Measurements from ENCODE around the gene PARD3.

PARD3 gene

GRCh38 chr10:34219753-34220548 lies 595.1 kb downstream of the PARD3 start:
- H3K36me3 ChIP-seq (ENCODE audit: control insufficient read depth, insufficient read depth, low read length) = no peaks in the 10 kb centered on the region
- no peak overlapping the region for H3K4me3 ChIP-seq (replicated peaks; ENCODE audit: low read depth, low read length)
- DNase-seq (ENCODE audit: extremely low read depth, insufficient read length) = no peak
- no peak for TF ChIP-seq CTCF (IDR thresholded peaks at IDR 0.05; ENCODE audit: insufficient read depth, low read length, poor library complexity, severe bottlenecking)
- H3K27me3 ChIP-seq (replicated peaks; ENCODE audit: control insufficient read depth, insufficient read depth, low read length) = no peaks in the 10 kb centered on the region

- no peaks in the 10 kb centered on the region for H3K27me3 ChIP-seq (replicated peaks; ENCODE audit: control insufficient read depth, insufficient read depth, low read length)
- H3K4me3 ChIP-seq (replicated peaks; ENCODE audit: low read depth, low read length) = no peak overlapping the region
- TF ChIP-seq CTCF (IDR thresholded peaks at IDR 0.05; ENCODE audit: insufficient read depth, low read length, poor library complexity, severe bottlenecking) = no peak
- DNase-seq (ENCODE audit: extremely low read depth, insufficient read length) = no peak
- H3K36me3 ChIP-seq (ENCODE audit: control insufficient read depth, insufficient read depth, low read length) = no peaks in the 10 kb centered on the region
Observed at GRCh38 chr10:34217524-34217923, 597.6 kb downstream of the PARD3 start.

GRCh38 chr10:34216348-34216945 lies 598.6 kb downstream of the PARD3 start:
- no peak for TF ChIP-seq CTCF (IDR thresholded peaks at IDR 0.05; ENCODE audit: insufficient read depth, low read length, poor library complexity, severe bottlenecking)
- Histone ChIP-seq H3K36me3 (ENCODE audit: control insufficient read depth, insufficient read depth, low read length) (no peaks in the 10 kb centered on the region), H3K4me3 (replicated peaks; ENCODE audit: low read depth, low read length) (no peak overlapping the region), H3K27me3 (replicated peaks; ENCODE audit: control insufficient read depth, insufficient read depth, low read length) (no peaks in the 10 kb centered on the region)
- no peak for DNase-seq (ENCODE audit: extremely low read depth, insufficient read length)

GRCh38 chr10:34213805-34214197 lies 601.3 kb downstream of the PARD3 start:
- Histone ChIP-seq H3K27me3 (replicated peaks; ENCODE audit: control insufficient read depth, insufficient read depth, low read length) (no peaks in the 10 kb centered on the region; the same call in 1 of the 2 replicates), H3K4me3 (replicated peaks; ENCODE audit: low read depth, low read length) (no peak overlapping the region), H3K36me3 (ENCODE audit: control insufficient read depth, insufficient read depth, low read length) (no peaks in the 10 kb centered on the region)
- no peak for TF ChIP-seq CTCF (IDR thresholded peaks at IDR 0.05; ENCODE audit: insufficient read depth, low read length, poor library complexity, severe bottlenecking)
- DNase-seq (ENCODE audit: extremely low read depth, insufficient read length) = no peak

- H3K4me3 ChIP-seq (replicated peaks; ENCODE audit: low read depth, low read length) = no peak overlapping the region
- no peak for TF ChIP-seq CTCF (IDR thresholded peaks at IDR 0.05; ENCODE audit: insufficient read depth, low read length, poor library complexity, severe bottlenecking)
- H3K27me3 ChIP-seq (replicated peaks; ENCODE audit: control insufficient read depth, insufficient read depth, low read length) = no peaks in the 10 kb centered on the region; the same call in 1 of the 2 replicates
- no peaks in the 10 kb centered on the region for H3K36me3 ChIP-seq (ENCODE audit: control insufficient read depth, insufficient read depth, low read length)
- DNase-seq (ENCODE audit: extremely low read depth, insufficient read length) = no peak
Observed at GRCh38 chr10:34213193-34213804, 601.8 kb downstream of the PARD3 start.

Data from GM06990 (cell line).